ENCODE measurements around the gene XXYLT1.
A peak's percentile ranks its signal among the peaks of the same experiment; 100 is the strongest.
"Not testable (repeated sequence)": the region's sequence is repeated elsewhere in the genome, so short reads cannot be mapped to it uniquely, and the experiment has no call there.

XXYLT1 gene

DNA sequence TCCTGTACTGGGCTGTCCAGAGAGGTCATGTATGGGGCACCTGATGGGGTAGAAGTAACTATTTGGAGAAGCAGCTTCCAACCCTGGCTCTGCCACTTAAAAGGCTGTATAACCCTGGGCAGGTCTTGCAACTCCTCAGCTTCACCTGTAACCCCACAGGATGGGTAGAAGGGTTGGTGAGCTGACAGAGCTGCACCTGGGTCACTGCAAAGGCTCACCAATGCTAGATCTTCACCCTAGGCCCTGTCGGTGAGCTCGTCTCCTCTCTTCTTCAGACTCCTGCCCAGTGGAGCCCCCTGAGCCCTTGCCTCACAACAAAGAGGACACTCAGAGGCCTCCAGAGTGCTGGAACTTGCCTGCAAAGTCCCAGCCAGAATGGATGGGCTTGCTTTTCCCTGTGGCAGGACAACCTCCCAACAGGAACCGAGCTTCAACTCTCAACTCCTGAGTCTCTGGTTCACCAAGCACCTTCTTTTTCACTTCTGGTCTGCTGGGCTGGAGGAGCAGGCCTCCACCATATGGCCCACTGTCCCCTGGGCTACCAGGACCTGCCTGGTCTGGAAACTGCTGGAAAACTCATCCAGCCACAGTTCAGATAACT lies 45.9 kb downstream of the XXYLT1 start:
- no peak for DNase-seq

DNA sequence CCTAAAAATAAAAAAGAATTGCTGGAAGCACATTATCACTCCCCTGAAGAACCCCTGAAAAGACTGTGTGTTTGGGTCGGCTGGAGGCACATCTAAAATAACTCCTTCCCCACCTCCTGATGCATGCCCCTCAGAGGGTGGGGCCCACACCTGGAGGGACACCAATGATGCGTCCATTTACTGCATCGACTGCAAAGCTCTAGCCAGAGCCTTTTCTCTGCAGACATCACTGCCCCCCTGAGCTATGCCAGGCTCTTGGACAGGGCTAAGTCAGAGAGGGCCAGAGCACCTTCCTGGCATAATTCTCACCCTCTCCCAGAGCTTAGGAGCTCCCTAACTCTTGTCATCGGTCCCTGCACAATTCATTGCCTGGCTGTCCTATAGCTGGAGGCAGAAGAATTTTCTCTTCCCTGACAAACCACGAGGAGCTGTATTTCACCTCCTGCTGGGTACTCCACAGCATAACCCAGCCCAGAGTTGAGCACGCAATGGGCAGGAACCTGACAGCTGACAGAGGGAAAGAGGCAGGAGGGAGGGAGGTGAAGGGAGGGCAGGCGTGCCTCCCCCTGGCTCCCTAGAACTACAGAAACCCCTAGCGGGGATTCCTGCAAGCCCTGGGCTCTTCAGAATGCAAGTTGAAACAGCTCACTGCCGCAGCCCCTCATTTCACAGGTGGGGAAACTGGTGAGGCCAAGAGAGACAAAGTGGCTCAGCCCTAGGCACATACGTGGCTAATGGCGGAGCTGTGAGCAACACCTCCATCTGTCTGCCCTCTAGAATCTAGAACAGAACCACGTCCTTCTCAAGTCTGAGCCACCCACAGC lies 46.6 kb downstream of the XXYLT1 start:
- peak; percentile 50 for DNase-seq

DNA sequence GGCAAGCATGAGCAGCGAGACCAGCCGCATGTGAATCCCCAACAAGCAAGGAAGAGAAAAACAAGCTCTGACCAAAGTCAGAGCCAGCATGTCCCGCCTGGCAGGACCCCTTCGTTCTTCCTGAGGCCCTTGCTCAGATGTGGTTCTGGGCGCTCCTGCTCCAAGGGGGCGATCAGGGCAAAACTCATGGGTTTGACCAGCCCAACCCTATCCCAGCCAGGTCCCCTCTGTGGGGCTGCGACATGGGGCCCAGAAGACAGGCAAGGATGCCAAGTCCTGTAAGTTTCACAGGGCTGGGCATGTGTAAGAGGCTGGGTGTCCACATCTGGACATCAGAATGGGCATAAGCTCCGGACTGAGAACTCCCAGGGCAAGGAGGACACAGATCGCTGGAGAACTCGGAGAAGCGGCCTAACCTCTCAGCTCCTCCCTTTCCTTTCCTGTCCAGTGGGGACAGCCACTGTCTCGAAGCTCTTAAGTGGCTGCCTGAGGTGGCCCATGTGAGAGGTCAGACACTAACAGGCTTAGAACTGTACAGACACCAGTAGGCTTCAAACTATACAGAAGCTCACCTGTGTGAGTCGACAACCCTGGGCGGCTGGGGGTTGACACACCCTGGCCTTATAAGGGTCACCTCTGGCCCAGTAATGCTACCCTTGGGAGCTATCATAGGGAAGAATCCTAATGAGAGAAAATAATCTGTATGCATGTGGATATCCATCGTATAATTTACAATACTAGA lies 48.9 kb downstream of the XXYLT1 start:
- peak; percentile 47 for DNase-seq

DNA sequence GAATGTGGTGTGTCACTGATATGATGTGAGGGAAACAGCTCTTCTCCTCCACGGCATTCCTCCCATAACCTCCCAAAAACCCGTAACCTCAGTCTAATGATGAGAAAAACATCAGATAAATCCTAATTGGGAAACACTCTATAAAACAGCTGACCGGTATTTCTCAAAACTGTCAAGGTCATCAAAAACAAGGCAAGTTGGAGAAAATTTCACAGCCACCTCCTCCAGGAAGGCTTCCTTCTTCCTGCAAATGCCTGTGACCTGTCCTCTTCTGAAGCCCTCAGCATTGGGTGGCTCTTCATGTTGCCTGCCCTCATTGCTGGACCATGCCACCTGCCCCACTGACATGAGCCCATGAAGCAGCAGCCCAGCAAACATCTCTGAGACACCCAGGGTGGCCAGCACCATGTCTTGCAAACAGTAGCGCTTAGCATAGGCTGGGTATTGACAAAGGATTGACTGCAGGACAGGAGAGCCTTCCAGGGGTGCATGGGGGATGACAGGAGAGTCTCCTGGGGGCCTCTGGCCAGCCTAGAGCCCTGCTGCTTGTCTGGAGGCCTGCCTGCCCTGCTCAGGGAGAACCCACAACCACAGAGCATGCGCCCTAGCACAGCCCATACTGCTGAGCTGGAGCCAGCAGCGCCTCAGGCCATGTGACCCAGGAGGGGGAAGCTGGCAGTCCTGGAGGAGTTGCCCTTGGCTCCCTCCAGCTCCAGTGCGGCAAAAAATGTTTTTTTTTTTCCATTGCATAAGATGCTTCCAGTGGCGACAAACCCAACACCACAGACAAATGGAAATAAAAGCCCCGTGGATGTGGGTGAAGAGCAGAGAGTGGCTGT lies 49.7 kb downstream of the XXYLT1 start:
- DNase-seq: peak; percentile 47

DNA sequence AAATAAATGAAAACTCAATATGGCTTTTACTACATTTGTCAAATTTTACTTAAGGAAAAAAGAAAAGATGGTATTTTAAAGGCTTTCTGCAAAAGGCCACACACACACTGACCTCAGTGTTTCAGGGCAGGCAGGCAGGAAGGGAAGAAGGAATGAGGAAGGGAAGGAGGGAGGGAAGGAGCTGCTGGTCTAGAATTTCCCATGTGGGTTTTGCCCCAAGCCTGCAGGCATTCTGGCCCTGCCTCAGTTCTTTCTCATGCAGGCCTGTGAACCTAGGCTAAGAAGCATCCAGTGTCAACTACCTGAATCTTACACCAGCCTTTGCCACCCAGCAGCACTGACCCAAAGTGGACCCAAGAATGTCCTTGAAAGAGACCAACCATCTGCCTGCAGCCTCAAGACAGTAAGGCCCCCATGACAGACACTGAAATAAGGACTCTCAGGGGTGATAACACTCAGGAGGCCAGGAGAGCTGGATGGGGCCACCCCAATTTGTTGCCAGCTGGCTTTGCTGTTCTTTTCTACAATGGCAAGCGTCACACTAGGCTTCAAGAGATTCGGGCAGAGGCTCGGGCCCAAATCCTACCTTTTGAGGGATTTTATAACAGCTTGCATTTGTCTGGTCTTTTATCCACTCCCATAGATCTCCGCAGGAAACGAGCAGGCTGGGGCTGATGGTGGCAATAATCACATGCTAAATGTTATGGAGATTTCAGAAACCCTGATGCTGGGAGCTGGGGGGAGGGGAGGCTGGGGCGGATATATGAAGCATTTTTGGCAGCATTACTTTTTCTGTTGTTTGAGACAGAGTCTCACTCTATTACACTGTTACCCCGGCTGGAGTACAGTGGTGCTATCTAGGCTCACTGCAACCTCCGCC lies 51.4 kb downstream of the XXYLT1 start:
- peak; percentile 26 for DNase-seq

DNA sequence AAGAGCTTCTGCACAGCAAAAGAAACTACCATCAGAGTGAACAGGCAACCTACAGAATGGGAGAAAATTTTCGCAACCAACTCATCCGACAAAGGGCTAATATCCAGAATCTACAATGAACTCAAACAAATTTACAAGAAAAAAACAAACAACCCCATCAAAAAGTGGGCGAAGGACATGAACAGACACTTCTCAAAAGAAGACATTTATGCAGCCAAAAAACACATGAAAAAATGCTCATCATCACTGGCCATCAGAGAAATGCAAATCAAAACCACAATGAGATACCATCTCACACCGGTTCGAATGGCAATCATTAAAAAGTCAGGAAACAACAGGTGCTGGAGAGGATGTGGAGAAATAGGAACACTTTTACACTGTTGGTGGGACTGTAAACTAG lies 52.6 kb downstream of the XXYLT1 start:
- not testable (repeated sequence) for DNase-seq

DNA sequence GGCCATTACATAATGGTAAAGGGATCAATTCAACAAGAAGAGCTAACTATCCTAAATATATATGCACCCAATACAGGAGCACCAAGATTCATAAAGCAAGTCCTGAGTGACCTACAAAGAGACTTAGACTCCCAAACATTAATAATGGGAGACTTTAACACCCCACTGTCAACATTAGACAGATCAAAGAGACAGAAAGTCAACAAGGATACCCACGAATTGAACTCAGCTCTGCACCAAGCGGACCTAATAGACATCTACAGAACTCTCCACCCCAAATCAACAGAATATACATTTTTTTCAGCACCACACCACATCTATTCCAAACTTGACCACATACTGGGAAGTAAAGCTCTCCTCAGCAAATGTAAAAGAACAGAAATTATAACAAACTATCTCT lies 55.4 kb downstream of the XXYLT1 start:
- not testable (repeated sequence) for DNase-seq

DNA sequence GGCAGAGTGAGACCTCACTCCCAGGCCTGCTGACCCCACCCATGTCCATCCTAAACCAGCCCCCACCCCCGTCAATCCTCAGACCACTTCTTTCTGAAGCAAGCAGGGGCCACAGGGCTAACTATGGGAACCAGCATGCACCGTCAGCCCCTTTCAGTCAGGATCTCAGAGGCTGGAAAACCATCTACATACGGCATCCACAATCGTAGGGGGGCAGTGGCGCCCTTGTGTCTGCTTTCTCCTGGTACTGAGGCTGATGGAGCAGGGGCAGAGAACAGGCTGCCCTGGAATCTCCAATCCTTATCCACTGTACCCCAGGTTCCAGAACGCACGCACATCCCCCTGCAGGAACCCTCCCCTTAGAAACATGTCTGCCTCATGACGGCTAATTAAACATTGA lies 56.6 kb downstream of the XXYLT1 start:
- DNase-seq: no peak

DNA sequence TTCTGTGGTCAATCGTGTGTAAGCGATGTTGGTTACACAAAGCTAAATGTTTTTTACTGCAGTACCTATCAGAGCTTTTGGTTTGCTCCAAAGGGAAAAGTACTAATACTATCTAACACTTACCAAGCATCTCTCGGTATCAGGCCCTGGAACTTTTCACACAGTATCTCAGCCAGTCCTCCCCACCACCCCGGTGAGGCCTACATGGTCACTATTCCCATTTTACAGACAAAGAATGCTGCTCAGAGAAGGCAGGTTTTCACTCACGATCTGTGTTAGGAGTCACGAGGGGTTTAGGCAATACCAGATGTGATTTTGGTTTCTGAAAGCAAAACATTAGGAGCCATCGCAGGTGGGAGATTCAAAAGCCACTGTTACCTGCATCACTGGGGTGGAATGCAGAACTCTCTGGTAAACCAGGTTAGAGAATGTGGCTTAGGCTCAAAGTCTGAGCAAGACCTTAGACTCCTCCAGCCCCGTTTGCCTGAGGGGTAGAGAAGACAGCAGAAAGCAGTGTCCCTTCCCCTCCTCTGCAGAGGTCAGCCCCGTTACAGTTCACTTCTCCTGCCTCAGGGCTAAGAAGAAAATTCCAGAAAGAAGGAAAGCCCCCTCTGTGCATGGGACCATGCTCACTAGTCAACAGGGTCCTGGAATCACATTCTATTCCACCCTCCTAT lies 57.2 kb downstream of the XXYLT1 start:
- DNase-seq: no peak

DNA sequence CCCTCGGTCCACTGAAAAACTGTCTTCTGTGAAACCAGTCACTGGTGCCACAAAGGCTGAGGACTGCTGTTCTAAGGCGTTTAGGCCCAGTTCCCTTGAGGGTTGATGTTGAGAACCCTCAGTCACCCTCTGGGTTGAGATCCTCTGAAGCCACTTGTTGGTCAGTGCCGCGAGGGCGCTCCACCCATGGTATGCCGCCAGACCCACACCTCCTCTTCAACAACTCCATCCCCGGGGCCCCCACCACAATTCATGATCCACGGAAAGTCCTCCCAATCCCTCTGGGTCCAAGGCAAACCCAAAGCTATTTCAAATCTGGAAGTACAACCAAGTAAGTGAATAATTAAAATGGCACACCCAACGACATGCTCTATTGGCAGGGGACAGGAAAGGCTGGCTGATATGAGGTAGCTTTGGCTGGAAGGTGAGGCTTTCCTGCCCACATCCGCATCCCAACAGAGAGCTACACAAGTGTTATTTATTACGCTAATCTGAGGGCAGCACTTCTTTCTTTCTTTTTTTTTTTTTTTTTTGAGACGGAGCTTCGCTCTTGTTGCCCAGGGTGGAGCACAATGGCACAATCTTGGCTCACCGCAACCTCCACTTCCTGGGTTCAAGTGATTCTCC lies 58.1 kb downstream of the XXYLT1 start:
- no peak for DNase-seq

DNA sequence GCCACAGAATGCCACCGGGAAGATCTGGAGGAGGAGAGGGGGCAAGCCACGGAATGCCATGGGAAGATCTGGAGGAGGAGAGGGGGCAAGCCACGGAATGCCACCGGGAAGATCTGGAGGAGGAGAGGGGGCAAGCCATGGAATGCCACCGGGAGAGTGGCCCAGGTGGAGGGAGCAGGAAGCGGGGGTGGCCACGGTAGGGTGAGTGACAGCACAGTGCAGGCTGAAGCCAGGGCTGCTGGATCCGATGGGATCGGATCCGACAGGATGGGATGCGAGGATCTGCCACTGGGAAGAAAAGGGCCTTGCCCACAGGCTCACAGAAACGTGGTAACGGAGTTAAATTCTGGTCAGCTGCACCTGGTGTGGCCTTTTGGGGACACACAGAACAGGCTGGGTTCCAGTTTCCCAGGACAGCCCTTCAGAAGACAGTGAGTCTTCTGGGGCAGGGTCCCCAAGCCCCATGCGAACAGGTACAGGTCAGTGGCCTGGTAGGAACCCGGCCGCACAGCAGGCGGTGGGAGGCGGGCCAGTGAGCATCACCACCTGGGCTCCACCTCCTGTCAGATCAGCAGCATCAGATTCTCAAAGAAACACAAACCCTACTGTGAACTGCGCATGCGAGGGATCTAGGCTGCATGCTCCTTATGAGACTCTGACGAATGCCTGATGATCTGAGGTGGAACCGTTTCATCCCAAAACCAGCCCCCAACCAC lies 58.8 kb downstream of the XXYLT1 start:
- no peak for DNase-seq

DNA sequence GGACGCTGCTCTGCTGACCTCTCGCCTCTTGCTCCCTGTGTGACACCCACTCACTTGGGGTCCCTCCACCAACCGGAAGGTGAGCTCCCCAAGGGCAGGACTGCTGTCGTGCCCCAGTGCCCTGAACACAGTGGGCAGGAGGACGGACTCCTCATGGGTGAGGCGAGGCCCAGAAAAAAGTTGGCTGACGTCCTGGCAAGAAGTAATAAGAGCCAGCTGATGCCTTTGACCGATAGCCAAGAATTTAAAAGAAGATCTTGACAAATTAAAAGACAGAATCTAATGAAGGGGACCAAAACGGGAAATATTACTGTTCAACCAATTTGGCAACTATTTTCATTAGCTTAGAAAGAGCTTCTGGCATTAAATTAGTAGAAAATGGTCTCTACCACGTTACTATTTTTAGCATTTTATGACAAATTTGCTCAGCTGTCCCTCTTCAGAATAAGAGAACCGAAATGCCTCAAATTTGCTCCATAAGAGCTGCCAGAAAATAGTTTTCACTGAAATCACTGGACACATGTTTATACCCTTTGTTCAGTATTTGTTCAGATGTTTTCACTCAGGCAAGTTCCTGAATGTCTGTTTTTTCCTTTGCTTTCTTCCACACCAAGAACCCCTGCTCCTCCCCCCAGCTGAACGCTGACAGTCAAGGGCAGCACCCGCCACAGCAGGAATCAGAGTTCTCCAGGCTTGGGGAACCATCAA lies 60.5 kb downstream of the XXYLT1 start:
- no peak for DNase-seq

DNA sequence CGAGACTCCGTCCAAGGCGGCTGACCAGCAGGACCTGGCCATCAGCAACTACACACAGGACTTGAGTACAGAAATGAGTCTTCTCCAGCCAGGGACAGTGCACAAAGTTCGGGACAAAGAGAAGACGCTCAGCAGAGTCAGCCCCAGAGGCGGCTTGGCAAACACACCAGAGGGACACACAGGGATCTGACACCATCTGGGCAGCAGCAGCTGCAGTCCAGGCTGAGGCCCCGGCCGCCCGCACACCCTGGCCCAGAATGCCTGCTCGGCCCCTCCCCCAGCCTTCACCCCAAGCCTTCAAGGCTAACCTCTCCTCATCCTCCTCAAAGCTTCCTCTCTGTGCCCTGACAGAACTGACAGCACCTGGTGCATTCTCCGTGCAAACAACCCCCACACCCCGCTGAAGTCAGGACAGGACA lies 61.1 kb downstream of the XXYLT1 start:
- DNase-seq: peak; percentile 37

DNA sequence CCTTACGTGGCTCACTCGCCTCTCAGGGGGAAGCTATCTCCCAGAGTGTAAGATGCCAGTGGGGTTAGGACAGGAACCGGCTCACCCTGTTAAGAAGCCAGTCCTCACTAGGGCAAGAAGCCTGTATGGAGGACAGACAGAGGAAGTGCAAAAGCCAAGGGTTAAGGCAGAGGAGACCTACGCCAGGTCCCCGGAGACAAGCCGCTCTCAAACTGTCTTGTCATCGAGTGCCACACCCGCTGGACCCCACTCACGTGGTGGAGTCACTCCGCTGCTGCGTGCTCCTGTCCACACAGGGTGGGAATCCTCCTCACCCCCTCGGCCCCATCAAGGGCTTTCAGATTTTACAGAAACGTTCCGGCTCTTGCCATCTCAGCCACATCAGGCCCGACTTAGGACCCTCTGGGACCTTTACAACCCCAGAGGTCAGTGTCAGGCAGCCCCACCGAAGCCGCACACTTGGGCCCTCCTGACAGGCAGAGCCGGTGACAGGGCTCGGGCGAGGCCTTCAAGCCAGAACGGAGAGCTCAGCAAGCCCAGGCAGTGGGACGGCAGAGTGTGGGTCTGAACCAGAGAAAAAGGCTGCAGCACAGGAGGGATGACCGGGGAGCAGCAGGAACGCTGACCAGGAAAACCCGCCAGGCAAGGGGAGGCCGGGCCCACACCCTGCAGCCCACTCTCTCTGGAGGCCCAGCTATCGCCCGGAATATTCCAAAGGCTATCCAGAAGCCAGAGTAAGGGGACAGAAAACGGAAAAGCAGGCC lies 61.7 kb downstream of the XXYLT1 start:
- DNase-seq: peak; percentile 42

DNA sequence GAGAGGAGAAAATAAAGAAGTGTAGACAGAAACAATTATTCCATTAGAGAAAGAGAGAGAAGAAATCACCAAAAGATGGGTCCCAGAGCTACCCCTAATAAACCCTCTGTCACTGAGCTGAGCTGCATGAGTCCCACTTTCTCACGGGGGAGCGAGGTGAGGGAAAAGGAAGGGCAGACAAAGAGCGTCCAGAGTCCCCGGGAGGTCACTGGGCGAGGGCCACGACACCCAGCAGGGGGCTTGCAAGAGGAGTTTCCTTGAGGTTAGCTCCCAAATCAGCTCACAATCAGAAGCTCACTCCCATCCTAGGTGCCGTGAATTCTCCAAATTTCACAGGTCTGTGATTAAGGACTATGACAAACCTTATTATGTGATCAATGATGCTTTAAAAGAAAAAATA lies 62.3 kb downstream of the XXYLT1 start:
- peak; percentile 42 for DNase-seq

DNA sequence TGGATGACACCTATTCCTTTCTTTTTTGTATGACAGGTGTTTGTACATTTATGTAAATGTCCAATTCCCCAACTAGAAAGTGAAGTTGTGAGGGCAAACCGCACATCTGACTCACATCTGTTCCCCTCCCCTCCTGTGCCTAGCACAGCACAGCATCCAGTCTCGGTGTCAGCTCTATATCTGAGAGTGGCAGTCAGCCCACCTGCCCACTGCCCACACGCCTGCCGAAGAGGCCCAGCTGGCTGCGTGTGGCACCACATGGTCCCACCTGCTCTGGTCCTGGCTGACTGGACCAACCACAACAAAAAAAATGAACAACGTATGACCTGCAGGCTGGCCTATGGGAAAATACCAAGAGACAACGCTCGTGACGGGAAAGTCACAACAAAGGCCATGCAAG lies 62.8 kb downstream of the XXYLT1 start:
- DNase-seq: peak; percentile 57

DNA sequence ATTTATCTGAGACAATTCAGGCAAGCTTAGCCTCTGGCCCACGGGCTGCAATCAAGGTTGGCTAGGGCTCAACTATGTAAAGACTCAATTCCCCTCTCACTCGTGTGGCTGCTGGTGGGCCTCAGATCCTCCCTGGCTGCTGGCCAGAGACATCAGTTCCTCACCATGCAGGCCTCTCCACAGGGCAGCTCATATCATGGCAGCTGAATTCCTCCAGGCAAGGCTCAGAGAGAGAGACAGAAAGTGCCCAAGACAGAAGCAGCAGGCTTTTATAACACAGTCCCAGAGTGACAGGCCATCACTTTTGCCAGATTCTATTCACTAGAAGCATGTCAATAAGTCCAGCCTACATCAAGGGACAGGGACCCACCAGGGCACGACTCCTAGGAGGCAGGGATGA lies 63.2 kb downstream of the XXYLT1 start:
- DNase-seq: no peak

DNA sequence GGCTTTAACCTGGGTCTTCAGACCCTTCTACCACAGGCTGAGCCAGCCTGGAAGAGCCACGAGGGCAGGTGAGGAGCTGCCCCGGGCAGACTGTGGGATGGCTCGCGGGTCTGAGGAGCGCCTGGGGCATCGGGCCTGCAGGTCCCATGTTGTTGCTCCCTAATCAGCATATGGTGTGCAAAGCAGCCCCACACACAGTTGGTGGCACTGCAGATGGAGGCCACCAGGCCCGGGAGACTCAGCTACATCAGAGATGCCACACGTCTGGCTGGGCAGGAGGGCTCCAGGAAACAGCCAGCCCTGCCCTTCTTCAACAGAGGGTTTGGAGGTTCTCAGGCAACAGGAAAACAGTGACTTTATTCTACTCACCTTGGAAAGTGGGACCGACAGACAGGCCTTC lies 63.9 kb downstream of the XXYLT1 start:
- DNase-seq: peak; percentile 47
